NB4 (cell line): ENCODE measurements around the gene SCRN3.

Source experiments
- CTCF ChIP-seq: IDR thresholded peaks from one replicate; pipeline ENCODE4 v1.5.1; 2012; ENCODE audit warnings: low read depth, low read length
- MYC ChIP-seq: IDR thresholded peaks from 2 replicates; pipeline ENCODE4 v1.6.1; 2011; ENCODE audit warnings: low read depth, low read length
- POLR2A ChIP-seq: IDR thresholded peaks from 2 replicates; pipeline ENCODE4 v1.6.1; 2011; ENCODE audit warnings: mild to moderate bottlenecking; ENCODE audit not compliant: insufficient read length; ENCODE audit errors: extremely low read depth
- TF ChIP-seq, protein P1 (sequence below): IDR thresholded peaks from 2 replicates; pipeline ENCODE4 v1.6.1; 2011; ENCODE audit warnings: low read depth, low read length

GRCh38 chr2:174445248-174445647 is 49.7 kb downstream of the SCRN3 start:
- TF ChIP-seq POLR2A (no peak), CTCF (no peak), MYC (no peak)
- TF ChIP-seq, protein P1, sequence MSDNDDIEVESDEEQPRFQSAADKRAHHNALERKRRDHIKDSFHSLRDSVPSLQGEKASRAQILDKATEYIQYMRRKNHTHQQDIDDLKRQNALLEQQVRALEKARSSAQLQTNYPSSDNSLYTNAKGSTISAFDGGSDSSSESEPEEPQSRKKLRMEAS, result no peak
